ENCODE measurements around the gene PLEKHG2.
A peak's percentile ranks its signal among the peaks of the same experiment; 100 is the strongest.
"Not testable (repeated sequence)": the region's sequence is repeated elsewhere in the genome, so short reads cannot be mapped to it uniquely, and the experiment has no call there.

PLEKHG2 gene

GRCh38 chr19:39448271-39448670 lies 35.8 kb downstream of the PLEKHG2 start:
- H2AFZ ChIP-seq (ENCODE audit: low read length) = no peak overlapping the region
- peaks cover 51% of the 10 kb centered on the region for H4K20me1 ChIP-seq (ENCODE audit: insufficient read depth, low read length, poor library complexity, severe bottlenecking)
- H3K4me1 ChIP-seq (ENCODE audit: insufficient read depth, low read length, poor library complexity, severe bottlenecking) = peaks cover 38% of the 10 kb centered on the region
- no peaks in the 10 kb centered on the region for H3F3A ChIP-seq (ENCODE audit: low read depth)
- peaks cover 91% of the 10 kb centered on the region for H3K79me2 ChIP-seq (ENCODE audit: insufficient read depth, low read length)
- peak overlapping the region; percentile 98 for H3K4me2 ChIP-seq (ENCODE audit: low read depth, low read length, poor library complexity, severe bottlenecking)
- H3K4me3 ChIP-seq (ENCODE audit: low read length, poor library complexity, severe bottlenecking) = peak overlapping the region; percentile 83
- TF ChIP-seq CTCF (conservative IDR thresholded peaks at IDR 0.05; ENCODE audit: low read length) (no peak), EZH2phosphoT487 (IDR thresholded peaks at IDR 0.05; ENCODE audit: borderline replicate concordance) (no peak)
- H3K36me3 ChIP-seq (ENCODE audit: insufficient read depth, low read length) = peaks cover 10% of the 10 kb centered on the region; the same call in 1 of the 2 replicates
- H3K9me3 ChIP-seq (ENCODE audit: insufficient read depth, low read depth, low read length) = no peaks in the 10 kb centered on the region
- no peaks in the 10 kb centered on the region for H3K9me2 ChIP-seq (replicated peaks; ENCODE audit: low read depth, low read length)
- no peaks in the 10 kb centered on the region for H3K27me3 ChIP-seq (ENCODE audit: insufficient read depth, low read length, poor library complexity, severe bottlenecking)
- peak overlapping the region; percentile 56 for H3K9ac ChIP-seq (ENCODE audit: low read depth, low read length, poor library complexity, severe bottlenecking)

- H3F3A ChIP-seq (ENCODE audit: low read depth) = no peaks in the 10 kb centered on the region
- peaks cover 55% of the 10 kb centered on the region for H4K20me1 ChIP-seq (ENCODE audit: insufficient read depth, low read length, poor library complexity, severe bottlenecking)
- peak overlapping the region; percentile 83 for H3K4me3 ChIP-seq (ENCODE audit: low read length, poor library complexity, severe bottlenecking)
- peaks cover 92% of the 10 kb centered on the region for H3K79me2 ChIP-seq (ENCODE audit: insufficient read depth, low read length)
- peaks cover 38% of the 10 kb centered on the region for H3K4me1 ChIP-seq (ENCODE audit: insufficient read depth, low read length, poor library complexity, severe bottlenecking)
- no peaks in the 10 kb centered on the region for H3K9me3 ChIP-seq (ENCODE audit: insufficient read depth, low read depth, low read length)
- peak overlapping the region; percentile 98 for H3K4me2 ChIP-seq (ENCODE audit: low read depth, low read length, poor library complexity, severe bottlenecking)
- H3K27me3 ChIP-seq (ENCODE audit: insufficient read depth, low read length, poor library complexity, severe bottlenecking) = no peaks in the 10 kb centered on the region
- no peak for TF ChIP-seq CTCF (conservative IDR thresholded peaks at IDR 0.05; ENCODE audit: low read length)
- no peak for TF ChIP-seq EZH2phosphoT487 (IDR thresholded peaks at IDR 0.05; ENCODE audit: borderline replicate concordance)
- H3K9ac ChIP-seq (ENCODE audit: low read depth, low read length, poor library complexity, severe bottlenecking) = peak overlapping the region; percentile 56
- no peaks in the 10 kb centered on the region for H3K9me2 ChIP-seq (replicated peaks; ENCODE audit: low read depth, low read length)
- no peak overlapping the region for H2AFZ ChIP-seq (ENCODE audit: low read length)
- peaks cover 16% of the 10 kb centered on the region; the same call in 1 of the 2 replicates for H3K36me3 ChIP-seq (ENCODE audit: insufficient read depth, low read length)
Observed at GRCh38 chr19:39449116-39449797, 36.8 kb downstream of the PLEKHG2 start.

GRCh38 chr19:39451257-39451656 lies 38.8 kb downstream of the PLEKHG2 start:
- H3K4me3 ChIP-seq (ENCODE audit: low read length, poor library complexity, severe bottlenecking); H3F3A ChIP-seq (ENCODE audit: low read depth); H2AFZ ChIP-seq (ENCODE audit: low read length); H3K9me3 ChIP-seq (ENCODE audit: insufficient read depth, low read depth, low read length); H3K9ac ChIP-seq (ENCODE audit: low read depth, low read length, poor library complexity, severe bottlenecking); H3K9me2 ChIP-seq (replicated peaks; ENCODE audit: low read depth, low read length); H3K27me3 ChIP-seq (ENCODE audit: insufficient read depth, low read length, poor library complexity, severe bottlenecking): not testable (repeated sequence)
- H3K4me2 ChIP-seq (ENCODE audit: low read depth, low read length, poor library complexity, severe bottlenecking) = peak overlapping the region; percentile 98
- peaks cover 32% of the 10 kb centered on the region for H3K4me1 ChIP-seq (ENCODE audit: insufficient read depth, low read length, poor library complexity, severe bottlenecking)
- H4K20me1 ChIP-seq (ENCODE audit: insufficient read depth, low read length, poor library complexity, severe bottlenecking) = peaks cover 52% of the 10 kb centered on the region
- peaks cover 84% of the 10 kb centered on the region for H3K79me2 ChIP-seq (ENCODE audit: insufficient read depth, low read length)
- H3K36me3 ChIP-seq (ENCODE audit: insufficient read depth, low read length) = peaks cover 22% of the 10 kb centered on the region; the same call in 1 of the 2 replicates

- Histone ChIP-seq H3K36me3 (ENCODE audit: insufficient read depth, low read length) (peaks cover 76% of the 10 kb centered on the region), H3K4me3 (ENCODE audit: low read length, poor library complexity, severe bottlenecking) (no peak overlapping the region), H3F3A (ENCODE audit: low read depth) (no peaks in the 10 kb centered on the region), H3K9me2 (replicated peaks; ENCODE audit: low read depth, low read length) (no peaks in the 10 kb centered on the region), H3K79me2 (ENCODE audit: insufficient read depth, low read length) (no peaks in the 10 kb centered on the region), H3K4me1 (ENCODE audit: insufficient read depth, low read length, poor library complexity, severe bottlenecking) (no peaks in the 10 kb centered on the region), H3K9ac (ENCODE audit: low read depth, low read length, poor library complexity, severe bottlenecking) (no peak overlapping the region), H3K27me3 (ENCODE audit: insufficient read depth, low read length, poor library complexity, severe bottlenecking) (no peaks in the 10 kb centered on the region), H4K20me1 (ENCODE audit: insufficient read depth, low read length, poor library complexity, severe bottlenecking) (no peaks in the 10 kb centered on the region), H3K9me3 (ENCODE audit: insufficient read depth, low read depth, low read length) (no peaks in the 10 kb centered on the region), H3K4me2 (ENCODE audit: low read depth, low read length, poor library complexity, severe bottlenecking) (no peak overlapping the region), H2AFZ (ENCODE audit: low read length) (no peak overlapping the region)
- TF ChIP-seq EZH2phosphoT487 (IDR thresholded peaks at IDR 0.05; ENCODE audit: borderline replicate concordance) (no peak), CTCF (conservative IDR thresholded peaks at IDR 0.05; ENCODE audit: low read length) (no peak)
Observed at GRCh38 chr19:39463403-39463802, 50.9 kb downstream of the PLEKHG2 start.

Data from Loucy (cell line).